Measurements from ENCODE around the gene SPRY2. TPM values are rescaled to one million over a fixed set of nuclear protein-coding genes. Genes with fewer than 3 reads are reported as not detected.
"Not testable (repeated sequence)": the region's sequence is repeated elsewhere in the genome, so short reads cannot be mapped to it uniquely, and the experiment has no call there.

Gene SPRY2
- total RNA-seq, 1 donor from 2014 or later, result 52.2 TPM

GRCh38 chr13:80359414-80359777, 18.5 kb upstream of the SPRY2 start:
- Histone ChIP-seq H3K9ac (ENCODE audit: low read depth in 1 of 3, low read length in 3 of 3) (no peak overlapping the region), H3K9me3 (ENCODE audit: control insufficient read depth in 3 of 3, low read length in 3 of 3) (no peaks in the 10 kb centered on the region), H3K4me1 (ENCODE audit: control insufficient read depth in 3 of 3, insufficient read depth in 3 of 3, low read length in 3 of 3) (peaks cover 0 to 3% (median 0%) of the 10 kb centered on the region in 3 donors), H3K27me3 (ENCODE audit: control insufficient read depth in 3 of 3, insufficient read depth in 3 of 3, low read length in 3 of 3) (no peaks in the 10 kb centered on the region), H3K4me3 (ENCODE audit: low read length in 3 of 3) (no peak overlapping the region), H3K36me3 (ENCODE audit: control insufficient read depth in 3 of 3, insufficient read depth in 3 of 3, low read length in 3 of 3) (no peaks in the 10 kb centered on the region), H3K27ac (ENCODE audit: low read depth, low read length) (no peak overlapping the region)

- not testable (repeated sequence) for H3K4me1 ChIP-seq (ENCODE audit: control insufficient read depth in 3 of 3, insufficient read depth in 3 of 3, low read length in 3 of 3); H3K36me3 ChIP-seq (ENCODE audit: control insufficient read depth in 3 of 3, insufficient read depth in 3 of 3, low read length in 3 of 3); H3K27me3 ChIP-seq (ENCODE audit: control insufficient read depth in 3 of 3, insufficient read depth in 3 of 3, low read length in 3 of 3); H3K9me3 ChIP-seq (ENCODE audit: control insufficient read depth in 3 of 3, low read length in 3 of 3); H3K4me3 ChIP-seq (ENCODE audit: low read length in 3 of 3); H3K27ac ChIP-seq (ENCODE audit: low read depth, low read length); H3K9ac ChIP-seq (ENCODE audit: low read depth in 1 of 3, low read length in 3 of 3)
Measured at GRCh38 chr13:80355496-80356094, 14.7 kb upstream of the SPRY2 start.

GRCh38 chr13:80348750-80349149, 7.8 kb upstream of the SPRY2 start:
- H3K9ac ChIP-seq (ENCODE audit: low read depth in 1 of 3, low read length in 3 of 3), result no peak overlapping the region
- no peaks in the 10 kb centered on the region for H3K4me1 ChIP-seq (ENCODE audit: control insufficient read depth in 3 of 3, insufficient read depth in 3 of 3, low read length in 3 of 3)

GRCh38 chr13:80348314-80348713, 7.4 kb upstream of the SPRY2 start:
- H3K27me3 ChIP-seq (ENCODE audit: control insufficient read depth in 3 of 3, insufficient read depth in 3 of 3, low read length in 3 of 3), result no peaks in the 10 kb centered on the region
- no peak overlapping the region for H3K9ac ChIP-seq (ENCODE audit: low read depth in 1 of 3, low read length in 3 of 3)
- no peak overlapping the region for H3K4me3 ChIP-seq (ENCODE audit: low read length in 3 of 3)
- H3K36me3 ChIP-seq (ENCODE audit: control insufficient read depth in 3 of 3, insufficient read depth in 3 of 3, low read length in 3 of 3), result no peaks in the 10 kb centered on the region
- no peaks in the 10 kb centered on the region for H3K9me3 ChIP-seq (ENCODE audit: control insufficient read depth in 3 of 3, low read length in 3 of 3)
- no peak overlapping the region for H3K27ac ChIP-seq (ENCODE audit: low read depth, low read length)
- peaks cover 0 to 2% (median 0%) of the 10 kb centered on the region in 3 donors for H3K4me1 ChIP-seq (ENCODE audit: control insufficient read depth in 3 of 3, insufficient read depth in 3 of 3, low read length in 3 of 3)

More at GRCh38 chr13:80348750-80349149, 7.8 kb upstream of the SPRY2 start:
- no peaks in the 10 kb centered on the region for H3K9me3 ChIP-seq (ENCODE audit: control insufficient read depth in 3 of 3, low read length in 3 of 3)
- no peaks in the 10 kb centered on the region for H3K27me3 ChIP-seq (ENCODE audit: control insufficient read depth in 3 of 3, insufficient read depth in 3 of 3, low read length in 3 of 3)
- no peak overlapping the region for H3K4me3 ChIP-seq (ENCODE audit: low read length in 3 of 3)
- H3K36me3 ChIP-seq (ENCODE audit: control insufficient read depth in 3 of 3, insufficient read depth in 3 of 3, low read length in 3 of 3), result no peaks in the 10 kb centered on the region
- H3K27ac ChIP-seq (ENCODE audit: low read depth, low read length), result no peak overlapping the region

GRCh38 chr13:80345771-80346510, 5.0 kb upstream of the SPRY2 start:
- H3K4me1 ChIP-seq (ENCODE audit: control insufficient read depth in 3 of 3, insufficient read depth in 3 of 3, low read length in 3 of 3), result peaks cover 0 to 13% (median 10%) of the 10 kb centered on the region in 3 donors
- no peaks in the 10 kb centered on the region for H3K9me3 ChIP-seq (ENCODE audit: control insufficient read depth in 3 of 3, low read length in 3 of 3)
- no peaks in the 10 kb centered on the region for H3K36me3 ChIP-seq (ENCODE audit: control insufficient read depth in 3 of 3, insufficient read depth in 3 of 3, low read length in 3 of 3)
- no peaks in the 10 kb centered on the region for H3K27me3 ChIP-seq (ENCODE audit: control insufficient read depth in 3 of 3, insufficient read depth in 3 of 3, low read length in 3 of 3)
- H3K27ac ChIP-seq (ENCODE audit: low read depth, low read length), result no peak overlapping the region
- no peak overlapping the region for H3K4me3 ChIP-seq (ENCODE audit: low read length in 3 of 3)
- no peak overlapping the region for H3K9ac ChIP-seq (ENCODE audit: low read depth in 1 of 3, low read length in 3 of 3)

- not testable (repeated sequence) for H3K27me3 ChIP-seq (ENCODE audit: control insufficient read depth in 3 of 3, insufficient read depth in 3 of 3, low read length in 3 of 3); H3K9ac ChIP-seq (ENCODE audit: low read depth in 1 of 3, low read length in 3 of 3); H3K36me3 ChIP-seq (ENCODE audit: control insufficient read depth in 3 of 3, insufficient read depth in 3 of 3, low read length in 3 of 3); H3K9me3 ChIP-seq (ENCODE audit: control insufficient read depth in 3 of 3, low read length in 3 of 3); H3K4me3 ChIP-seq (ENCODE audit: low read length in 3 of 3); H3K27ac ChIP-seq (ENCODE audit: low read depth, low read length)
- peaks cover 0 to 14% (median 10%) of the 10 kb centered on the region in 3 donors for H3K4me1 ChIP-seq (ENCODE audit: control insufficient read depth in 3 of 3, insufficient read depth in 3 of 3, low read length in 3 of 3)
Measured at GRCh38 chr13:80344032-80344431, 3.1 kb upstream of the SPRY2 start.

- peaks cover 0 to 19% (median 12%) of the 10 kb centered on the region in 3 donors for H3K4me1 ChIP-seq (ENCODE audit: control insufficient read depth in 3 of 3, insufficient read depth in 3 of 3, low read length in 3 of 3)
- H3K27me3 ChIP-seq (ENCODE audit: control insufficient read depth in 3 of 3, insufficient read depth in 3 of 3, low read length in 3 of 3), result no peaks in the 10 kb centered on the region
- H3K4me3 ChIP-seq (ENCODE audit: low read length in 3 of 3), result peak overlapping the region; percentile 80 to 97 (median 96)
- peak overlapping the region; percentile 91 for H3K27ac ChIP-seq (ENCODE audit: low read depth, low read length)
- H3K36me3 ChIP-seq (ENCODE audit: control insufficient read depth in 3 of 3, insufficient read depth in 3 of 3, low read length in 3 of 3), result peaks cover 0 to 5% (median 0%) of the 10 kb centered on the region in 3 donors
- peak overlapping the region; percentile 74 to 97 (median 89) for H3K9ac ChIP-seq (ENCODE audit: low read depth in 1 of 3, low read length in 3 of 3)
- H3K9me3 ChIP-seq (ENCODE audit: control insufficient read depth in 3 of 3, low read length in 3 of 3), result no peaks in the 10 kb centered on the region
Measured at GRCh38 chr13:80342471-80343371, 1.8 kb upstream of the SPRY2 start.

GRCh38 chr13:80341756-80342370, 937 bp upstream of the SPRY2 start:
- H3K4me1 ChIP-seq (ENCODE audit: control insufficient read depth in 3 of 3, insufficient read depth in 3 of 3, low read length in 3 of 3), result peaks cover 7 to 26% (median 20%) of the 10 kb centered on the region in 3 donors

GRCh38 chr13:80340651-80341100, 250 bp downstream of the SPRY2 start:
- H3K4me1 ChIP-seq (ENCODE audit: control insufficient read depth in 3 of 3, insufficient read depth in 3 of 3, low read length in 3 of 3), result peaks cover 16 to 30% (median 29%) of the 10 kb centered on the region in 3 donors
- no peaks in the 10 kb centered on the region for H3K27me3 ChIP-seq (ENCODE audit: control insufficient read depth in 3 of 3, insufficient read depth in 3 of 3, low read length in 3 of 3)

More at GRCh38 chr13:80341756-80342370, 937 bp upstream of the SPRY2 start:
- H3K36me3 ChIP-seq (ENCODE audit: control insufficient read depth in 3 of 3, insufficient read depth in 3 of 3, low read length in 3 of 3), result peaks cover 5 to 12% (median 6%) of the 10 kb centered on the region in 3 donors
- H3K9ac ChIP-seq (ENCODE audit: low read depth in 1 of 3, low read length in 3 of 3), result peak overlapping the region; percentile 82 to 97 (median 94)
- peak overlapping the region; percentile 91 for H3K27ac ChIP-seq (ENCODE audit: low read depth, low read length)
- no peaks in the 10 kb centered on the region for H3K27me3 ChIP-seq (ENCODE audit: control insufficient read depth in 3 of 3, insufficient read depth in 3 of 3, low read length in 3 of 3)
- H3K9me3 ChIP-seq (ENCODE audit: control insufficient read depth in 3 of 3, low read length in 3 of 3), result no peaks in the 10 kb centered on the region
- peak overlapping the region; percentile 80 to 97 (median 96) for H3K4me3 ChIP-seq (ENCODE audit: low read length in 3 of 3)

More at GRCh38 chr13:80340651-80341100, 250 bp downstream of the SPRY2 start:
- Histone ChIP-seq H3K36me3 (ENCODE audit: control insufficient read depth in 3 of 3, insufficient read depth in 3 of 3, low read length in 3 of 3) (peaks cover 7 to 14% (median 8%) of the 10 kb centered on the region in 3 donors), H3K27ac (ENCODE audit: low read depth, low read length) (peak overlapping the region; percentile 91), H3K4me3 (ENCODE audit: low read length in 3 of 3) (peak overlapping the region; percentile 93 to 97 (median 96)), H3K9me3 (ENCODE audit: control insufficient read depth in 3 of 3, low read length in 3 of 3) (no peaks in the 10 kb centered on the region), H3K9ac (ENCODE audit: low read depth in 1 of 3, low read length in 3 of 3) (peak overlapping the region; percentile 92 to 99 (median 97))

All from skeletal muscle tissue (tissue), 4 donors.